RWPE1 (cell line): ENCODE measurements around the gene BICRA.

Experiments
- CTCF ChIA-PET: fragments of 350-600 bp; sonication (Branson Sonifier 250); formaldehyde crosslinking; extraction: SDS; loops from one replicate; lab custom pipeline; 2021; lab: Yijun Ruan, JAX
- POLR2A ChIA-PET: fragments of 400-600 bp; formaldehyde crosslinking; extraction: SDS; loops from one replicate; lab custom pipeline; 2020; ENCODE audit warnings: antibody characterized with exemption; ENCODE audit not compliant: low non-redundant PET; lab: Yijun Ruan, JAX
- DNase-seq: peaks from one replicate; pipeline ENCODE4 v3.0.0; 2012; ENCODE audit warnings: low spot score
- H3K27ac ChIP-seq: fragments of 450-650 bp; 2 replicates; pipeline ENCODE4 v1.5.1; 2017
- TF ChIP-seq, protein P1 (sequence below): fragments of 450-650 bp; conservative IDR thresholded peaks from 2 replicates; pipeline ENCODE4 v1.5.1; 2017; ENCODE audit warnings: low read depth, mild to moderate bottlenecking

Gene BICRA

DNA sequence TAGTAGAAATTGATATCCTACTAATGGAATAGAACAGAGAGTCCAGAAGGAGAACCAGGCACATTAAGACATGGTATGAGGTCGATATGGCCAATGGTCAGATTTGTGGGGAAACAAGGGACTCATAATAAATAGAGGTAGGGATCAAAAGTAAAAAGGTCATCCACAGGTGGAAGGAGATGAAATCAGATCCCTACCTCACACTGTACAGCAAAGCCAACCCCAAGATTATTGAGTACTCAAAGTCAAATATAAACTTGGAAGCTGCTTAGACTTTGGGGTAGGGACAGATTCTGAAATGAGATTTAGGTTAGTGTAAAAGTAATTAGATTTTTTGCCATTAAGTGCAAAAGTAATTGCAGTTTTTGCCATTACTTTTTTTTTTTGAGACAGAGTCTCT is 40.7 kb downstream of the BICRA start:
- TF ChIP-seq, protein P1, sequence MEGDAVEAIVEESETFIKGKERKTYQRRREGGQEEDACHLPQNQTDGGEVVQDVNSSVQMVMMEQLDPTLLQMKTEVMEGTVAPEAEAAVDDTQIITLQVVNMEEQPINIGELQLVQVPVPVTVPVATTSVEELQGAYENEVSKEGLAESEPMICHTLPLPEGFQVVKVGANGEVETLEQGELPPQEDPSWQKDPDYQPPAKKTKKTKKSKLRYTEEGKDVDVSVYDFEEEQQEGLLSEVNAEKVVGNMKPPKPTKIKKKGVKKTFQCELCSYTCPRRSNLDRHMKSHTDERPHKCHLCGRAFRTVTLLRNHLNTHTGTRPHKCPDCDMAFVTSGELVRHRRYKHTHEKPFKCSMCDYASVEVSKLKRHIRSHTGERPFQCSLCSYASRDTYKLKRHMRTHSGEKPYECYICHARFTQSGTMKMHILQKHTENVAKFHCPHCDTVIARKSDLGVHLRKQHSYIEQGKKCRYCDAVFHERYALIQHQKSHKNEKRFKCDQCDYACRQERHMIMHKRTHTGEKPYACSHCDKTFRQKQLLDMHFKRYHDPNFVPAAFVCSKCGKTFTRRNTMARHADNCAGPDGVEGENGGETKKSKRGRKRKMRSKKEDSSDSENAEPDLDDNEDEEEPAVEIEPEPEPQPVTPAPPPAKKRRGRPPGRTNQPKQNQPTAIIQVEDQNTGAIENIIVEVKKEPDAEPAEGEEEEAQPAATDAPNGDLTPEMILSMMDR = no peak
- no peak for DNase-seq
- CTCF ChIA-PET = no interaction called here
- POLR2A ChIA-PET = no interaction called here
- H3K27ac ChIP-seq = no peak overlapping the region

DNA sequence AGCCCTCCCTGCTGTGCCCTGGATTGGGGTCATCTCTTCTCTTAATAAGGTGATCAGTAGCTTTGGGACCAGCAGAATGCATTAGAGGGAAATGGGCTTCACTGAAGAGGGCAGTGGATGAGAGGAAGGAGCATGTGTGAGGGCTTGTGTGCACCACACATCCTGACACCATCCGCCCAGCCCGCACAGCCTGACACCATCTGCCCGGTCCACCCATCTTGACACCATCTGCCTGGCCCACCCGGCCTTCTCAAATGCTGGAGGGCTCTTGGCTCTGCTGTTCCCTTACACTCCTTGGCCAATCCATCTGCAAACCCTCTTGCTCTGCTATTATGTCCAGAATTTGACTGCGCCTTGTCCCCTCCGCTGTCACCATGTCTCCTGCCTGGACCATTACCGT is 41.8 kb downstream of the BICRA start:
- ChIA-PET POLR2A (no interaction called here), CTCF (no interaction called here)
- TF ChIP-seq, protein P1 = no peak
- H3K27ac ChIP-seq = peak overlapping the region; percentile 35; the same call in 1 of the 2 replicates
- no peak for DNase-seq

DNA sequence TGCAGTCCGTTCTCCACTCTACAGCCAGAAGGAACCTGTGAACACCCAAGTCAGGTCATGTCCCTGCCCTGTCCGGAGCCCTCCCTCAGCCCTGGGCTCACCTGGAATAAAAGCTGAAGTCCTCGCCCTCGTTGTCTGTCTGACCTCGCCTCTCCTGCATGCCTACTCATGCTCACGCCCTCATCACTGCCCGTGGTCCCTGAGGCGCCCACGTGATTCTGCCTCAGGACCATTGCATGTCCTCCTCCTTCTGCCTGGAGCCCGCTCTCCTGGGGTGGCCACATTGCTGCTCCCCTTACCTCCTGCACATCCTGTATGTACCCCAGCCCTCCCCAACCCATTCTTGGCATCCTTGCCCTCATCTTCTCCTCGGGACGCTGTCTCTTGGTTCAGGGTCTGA is 42.2 kb downstream of the BICRA start:
- ChIA-PET POLR2A (no interaction called here), CTCF (no interaction called here)
- DNase-seq = no peak
- H3K27ac ChIP-seq = peak overlapping the region; percentile 35
- TF ChIP-seq, protein P1 = no peak

DNA sequence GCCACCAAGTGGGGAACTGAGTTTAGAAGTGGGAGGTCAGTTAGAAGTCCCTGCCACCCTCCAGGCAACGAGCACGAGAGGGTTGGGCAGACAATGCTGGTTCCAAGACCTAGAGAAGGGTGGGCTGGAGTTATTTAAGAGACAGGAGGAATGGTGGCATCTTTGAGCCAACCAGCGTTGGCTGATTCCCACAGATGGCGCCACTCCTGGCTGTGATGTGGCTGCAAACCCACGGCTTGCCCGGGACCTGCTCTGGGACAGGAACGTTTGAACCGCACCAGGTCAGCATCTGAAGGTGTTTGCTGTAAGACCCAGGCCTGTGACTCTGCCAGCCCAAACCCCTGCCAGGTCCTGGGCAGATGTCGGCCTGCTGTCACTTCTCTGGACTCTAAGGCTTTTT is 42.8 kb downstream of the BICRA start:
- POLR2A ChIA-PET = no interaction called here
- DNase-seq = no peak
- TF ChIP-seq, protein P1 = no peak
- peak overlapping the region; percentile 35 for H3K27ac ChIP-seq
- CTCF ChIA-PET = no interaction called here

DNA sequence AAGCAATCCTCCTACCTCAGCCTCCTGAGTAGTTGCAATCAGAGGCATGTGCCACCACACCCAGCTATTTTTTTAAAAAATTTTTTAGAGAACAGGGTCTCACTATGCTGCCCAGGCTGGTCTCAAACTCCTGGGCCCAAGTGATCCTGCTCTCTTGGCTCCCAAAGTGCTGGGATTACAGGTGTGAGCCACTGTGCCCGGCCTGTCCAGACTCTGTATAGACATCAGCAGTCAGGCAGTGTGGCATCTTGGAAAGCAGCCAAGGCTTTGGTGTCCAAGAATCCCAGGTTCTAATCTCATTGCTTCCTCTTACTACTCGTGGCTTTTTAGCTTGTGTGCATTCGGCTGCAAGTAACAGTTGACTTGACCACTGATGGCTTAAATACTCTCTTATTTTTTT is 43.4 kb downstream of the BICRA start:
- peak overlapping the region; percentile 35 for H3K27ac ChIP-seq
- POLR2A ChIA-PET = no interaction called here
- TF ChIP-seq, protein P1 = no peak
- DNase-seq = no peak
- CTCF ChIA-PET = no interaction called here

DNA sequence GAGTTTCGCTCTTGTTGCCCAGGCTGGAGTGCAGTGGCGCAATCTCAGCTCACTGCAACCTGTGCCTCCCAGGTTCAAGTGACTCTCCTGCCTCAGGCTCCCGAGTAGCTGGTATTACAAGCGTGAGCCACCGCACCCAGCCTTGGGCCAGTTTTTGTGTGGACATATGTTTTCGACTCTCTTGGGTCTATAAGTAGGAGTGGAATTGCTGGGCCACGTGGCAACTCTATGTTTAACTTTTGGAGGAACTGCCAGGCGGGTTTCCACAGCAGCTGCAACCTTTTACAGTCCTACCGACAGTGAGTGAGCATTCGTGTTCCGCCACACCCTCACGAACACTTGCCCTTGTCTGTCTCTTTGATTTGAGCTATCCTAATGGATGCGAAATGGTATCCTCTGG is 44.9 kb downstream of the BICRA start:
- ChIA-PET CTCF (interaction anchor here (0.7 kb wide), 1 partner anchor 262 kb away, joined by 4 read pairs; no protein-coding TSS in a partner anchor), POLR2A (no interaction called here)
- TF ChIP-seq, protein P1 = no peak
- peak overlapping the region; percentile 17; the same call in 1 of the 2 replicates for H3K27ac ChIP-seq
- DNase-seq = no peak
